ENCODE measurements around the gene CYP26B1.

CYP26B1 gene

GRCh38 chr2:72108121-72108520 is 39.5 kb downstream of the CYP26B1 start:
- no peak for DNase-seq

GRCh38 chr2:72106978-72107377 is 40.7 kb downstream of the CYP26B1 start:
- Histone ChIP-seq H3K27ac (ENCODE audit: insufficient read depth in 1 of 2, low read depth in 1 of 2, low read length in 2 of 2, poor library complexity in 1 of 2, severe bottlenecking in 2 of 2) (no peak overlapping the region), H3K36me3 (ENCODE audit: control insufficient read depth in 4 of 4, insufficient read depth in 4 of 4, low read length in 3 of 4) (no peaks in the 10 kb centered on the region), H3K4me3 (ENCODE audit: control insufficient read depth in 1 of 7, extremely low read depth in 1 of 7, insufficient read depth in 4 of 7, low read depth in 2 of 7, low read length in 6 of 7) (no peak overlapping the region), H3K27me3 (replicated peaks in 2 of 5; ENCODE audit: control insufficient read depth in 4 of 5, insufficient read depth in 5 of 5, low read length in 4 of 5) (peaks cover 2 to 26% (median 8%) of the 10 kb centered on the region in 5 experiments), H3K9me3 (ENCODE audit: control extremely low read depth in 1 of 5, control insufficient read depth in 4 of 5, insufficient read depth in 2 of 5, low read depth in 1 of 5, low read length in 4 of 5) (peaks cover 0 to 3% (median 0%) of the 10 kb centered on the region in 5 experiments), H3K4me1 (ENCODE audit: control extremely low read depth in 1 of 4, control insufficient read depth in 4 of 4, insufficient read depth in 4 of 4, low read length in 3 of 4) (no peaks in the 10 kb centered on the region)
- ChIA-PET POLR2A (no interaction called here), CTCF (no interaction called here)
- DNase-seq, result no peak
- 89% methylated on average over 3 of the region's 4 CpGs for WGBS (ENCODE audit: insufficient coverage)

More at GRCh38 chr2:72108121-72108520, 39.5 kb downstream of the CYP26B1 start:
- Histone ChIP-seq H3K9me3 (ENCODE audit: control extremely low read depth in 1 of 5, control insufficient read depth in 4 of 5, insufficient read depth in 2 of 5, low read depth in 1 of 5, low read length in 4 of 5) (peaks cover 0 to 3% (median 0%) of the 10 kb centered on the region in 5 experiments), H3K27ac (ENCODE audit: insufficient read depth in 1 of 2, low read depth in 1 of 2, low read length in 2 of 2, poor library complexity in 1 of 2, severe bottlenecking in 2 of 2) (no peak overlapping the region), H3K4me1 (ENCODE audit: control extremely low read depth in 1 of 4, control insufficient read depth in 4 of 4, insufficient read depth in 4 of 4, low read length in 3 of 4) (no peaks in the 10 kb centered on the region), H3K36me3 (ENCODE audit: control insufficient read depth in 4 of 4, insufficient read depth in 4 of 4, low read length in 3 of 4) (no peaks in the 10 kb centered on the region), H3K27me3 (replicated peaks in 2 of 5; ENCODE audit: control insufficient read depth in 4 of 5, insufficient read depth in 5 of 5, low read length in 4 of 5) (peaks cover 0 to 24% (median 6%) of the 10 kb centered on the region in 5 experiments), H3K4me3 (ENCODE audit: control insufficient read depth in 1 of 7, extremely low read depth in 1 of 7, insufficient read depth in 4 of 7, low read depth in 2 of 7, low read length in 6 of 7) (no peak overlapping the region)
- CTCF ChIA-PET, result no interaction called here
- POLR2A ChIA-PET, result no interaction called here
- 94% methylated on average over 2 of the region's 3 CpGs for WGBS (ENCODE audit: insufficient coverage)

- no peak for DNase-seq
- Histone ChIP-seq H3K9me3 (ENCODE audit: control extremely low read depth in 1 of 5, control insufficient read depth in 4 of 5, insufficient read depth in 2 of 5, low read depth in 1 of 5, low read length in 4 of 5) (no peaks in the 10 kb centered on the region), H3K4me1 (ENCODE audit: control extremely low read depth in 1 of 4, control insufficient read depth in 4 of 4, insufficient read depth in 4 of 4, low read length in 3 of 4) (no peaks in the 10 kb centered on the region), H3K27me3 (replicated peaks in 2 of 5; ENCODE audit: control insufficient read depth in 4 of 5, insufficient read depth in 5 of 5, low read length in 4 of 5) (peaks cover 2 to 26% (median 6%) of the 10 kb centered on the region in 5 experiments), H3K27ac (ENCODE audit: insufficient read depth in 1 of 2, low read depth in 1 of 2, low read length in 2 of 2, poor library complexity in 1 of 2, severe bottlenecking in 2 of 2) (no peak overlapping the region), H3K36me3 (ENCODE audit: control insufficient read depth in 4 of 4, insufficient read depth in 4 of 4, low read length in 3 of 4) (no peaks in the 10 kb centered on the region), H3K4me3 (ENCODE audit: control insufficient read depth in 1 of 7, extremely low read depth in 1 of 7, insufficient read depth in 4 of 7, low read depth in 2 of 7, low read length in 6 of 7) (no peak overlapping the region)
- 84% methylated on average over 18 of the region's 21 CpGs for WGBS (ENCODE audit: insufficient coverage)
- ChIA-PET POLR2A (no interaction called here), CTCF (no interaction called here)
These were observed 42.7 kb downstream of the CYP26B1 start for GRCh38 chr2:72104821-72105588.

- DNase-seq, result no peak
- Histone ChIP-seq H3K9me3 (ENCODE audit: control extremely low read depth in 1 of 5, control insufficient read depth in 4 of 5, insufficient read depth in 2 of 5, low read depth in 1 of 5, low read length in 4 of 5) (no peaks in the 10 kb centered on the region), H3K36me3 (ENCODE audit: control insufficient read depth in 4 of 4, insufficient read depth in 4 of 4, low read length in 3 of 4) (no peaks in the 10 kb centered on the region), H3K27ac (ENCODE audit: insufficient read depth in 1 of 2, low read depth in 1 of 2, low read length in 2 of 2, poor library complexity in 1 of 2, severe bottlenecking in 2 of 2) (no peak overlapping the region), H3K4me1 (ENCODE audit: control extremely low read depth in 1 of 4, control insufficient read depth in 4 of 4, insufficient read depth in 4 of 4, low read length in 3 of 4) (no peaks in the 10 kb centered on the region), H3K4me3 (ENCODE audit: control insufficient read depth in 1 of 7, extremely low read depth in 1 of 7, insufficient read depth in 4 of 7, low read depth in 2 of 7, low read length in 6 of 7) (no peak overlapping the region), H3K27me3 (replicated peaks in 2 of 5; ENCODE audit: control insufficient read depth in 4 of 5, insufficient read depth in 5 of 5, low read length in 4 of 5) (peaks cover 5 to 16% (median 6%) of the 10 kb centered on the region in 5 experiments)
- WGBS (ENCODE audit: insufficient coverage), result 88% methylated on average over 6 of the region's 8 CpGs
- POLR2A ChIA-PET, result no interaction called here
- CTCF ChIA-PET, result no interaction called here
These were observed 44.0 kb downstream of the CYP26B1 start for GRCh38 chr2:72103690-72104089.

- ChIA-PET POLR2A (no interaction called here), CTCF (no interaction called here)
- H3K27ac ChIP-seq (ENCODE audit: insufficient read depth in 1 of 2, low read depth in 1 of 2, low read length in 2 of 2, poor library complexity in 1 of 2, severe bottlenecking in 2 of 2), result no peak overlapping the region
- no peak for DNase-seq
- no peaks in the 10 kb centered on the region for H3K9me3 ChIP-seq (ENCODE audit: control extremely low read depth in 1 of 5, control insufficient read depth in 4 of 5, insufficient read depth in 2 of 5, low read depth in 1 of 5, low read length in 4 of 5)
- H3K27me3 ChIP-seq (replicated peaks in 2 of 5; ENCODE audit: control insufficient read depth in 4 of 5, insufficient read depth in 5 of 5, low read length in 4 of 5), result peaks cover 5 to 16% (median 6%) of the 10 kb centered on the region in 5 experiments
- 93% methylated on average over 3 of the region's 5 CpGs for WGBS (ENCODE audit: insufficient coverage)
- H3K4me3 ChIP-seq (ENCODE audit: control insufficient read depth in 1 of 7, extremely low read depth in 1 of 7, insufficient read depth in 4 of 7, low read depth in 2 of 7, low read length in 6 of 7), result no peak overlapping the region
- no peaks in the 10 kb centered on the region for H3K4me1 ChIP-seq (ENCODE audit: control extremely low read depth in 1 of 4, control insufficient read depth in 4 of 4, insufficient read depth in 4 of 4, low read length in 3 of 4)
- H3K36me3 ChIP-seq (ENCODE audit: control insufficient read depth in 4 of 4, insufficient read depth in 4 of 4, low read length in 3 of 4), result no peaks in the 10 kb centered on the region
These were observed 44.5 kb downstream of the CYP26B1 start for GRCh38 chr2:72103161-72103560.

GRCh38 chr2:72098935-72099334 is 48.7 kb downstream of the CYP26B1 start:
- CTCF ChIA-PET, result no interaction called here
- no peak overlapping the region for H3K27ac ChIP-seq (ENCODE audit: insufficient read depth in 1 of 2, low read depth in 1 of 2, low read length in 2 of 2, poor library complexity in 1 of 2, severe bottlenecking in 2 of 2)
- no peak for DNase-seq
- peaks cover 0 to 14% (median 5%) of the 10 kb centered on the region in 5 experiments for H3K27me3 ChIP-seq (replicated peaks in 2 of 5; ENCODE audit: control insufficient read depth in 4 of 5, insufficient read depth in 5 of 5, low read length in 4 of 5)
- no peak overlapping the region for H3K4me3 ChIP-seq (ENCODE audit: control insufficient read depth in 1 of 7, extremely low read depth in 1 of 7, insufficient read depth in 4 of 7, low read depth in 2 of 7, low read length in 6 of 7)
- H3K9me3 ChIP-seq (ENCODE audit: control extremely low read depth in 1 of 5, control insufficient read depth in 4 of 5, insufficient read depth in 2 of 5, low read depth in 1 of 5, low read length in 4 of 5), result no peaks in the 10 kb centered on the region
- no peaks in the 10 kb centered on the region for H3K36me3 ChIP-seq (ENCODE audit: control insufficient read depth in 4 of 4, insufficient read depth in 4 of 4, low read length in 3 of 4)
- POLR2A ChIA-PET, result no interaction called here
- 96% methylated on average over 5 of the region's 6 CpGs for WGBS (ENCODE audit: insufficient coverage)
- no peaks in the 10 kb centered on the region for H3K4me1 ChIP-seq (ENCODE audit: control extremely low read depth in 1 of 4, control insufficient read depth in 4 of 4, insufficient read depth in 4 of 4, low read length in 3 of 4)

- CTCF ChIA-PET, result no interaction called here
- WGBS (ENCODE audit: insufficient coverage), result 91% methylated on average over 4 of the region's 8 CpGs
- Histone ChIP-seq H3K4me1 (ENCODE audit: control extremely low read depth in 1 of 4, control insufficient read depth in 4 of 4, insufficient read depth in 4 of 4, low read length in 3 of 4) (no peaks in the 10 kb centered on the region), H3K27ac (ENCODE audit: insufficient read depth in 1 of 2, low read depth in 1 of 2, low read length in 2 of 2, poor library complexity in 1 of 2, severe bottlenecking in 2 of 2) (no peak overlapping the region), H3K4me3 (ENCODE audit: control insufficient read depth in 1 of 7, extremely low read depth in 1 of 7, insufficient read depth in 4 of 7, low read depth in 2 of 7, low read length in 6 of 7) (no peak overlapping the region), H3K27me3 (replicated peaks in 2 of 5; ENCODE audit: control insufficient read depth in 4 of 5, insufficient read depth in 5 of 5, low read length in 4 of 5) (peaks cover 0 to 5% (median 4%) of the 10 kb centered on the region in 5 experiments), H3K9me3 (ENCODE audit: control extremely low read depth in 1 of 5, control insufficient read depth in 4 of 5, insufficient read depth in 2 of 5, low read depth in 1 of 5, low read length in 4 of 5) (no peaks in the 10 kb centered on the region), H3K36me3 (ENCODE audit: control insufficient read depth in 4 of 4, insufficient read depth in 4 of 4, low read length in 3 of 4) (no peaks in the 10 kb centered on the region)
- DNase-seq, result no peak
- POLR2A ChIA-PET, result no interaction called here
These were observed 50.4 kb downstream of the CYP26B1 start for GRCh38 chr2:72097276-72097675.

Measured in common myeloid progenitor, CD34-positive (primary cell).